Measurements from ENCODE around the gene NXPH3. TPM values are rescaled to one million over a fixed set of nuclear protein-coding genes. Genes with fewer than 3 reads are reported as not detected.

NXPH3 gene
- total and polyA plus RNA-seq, 2 donors (not counting 3 experiments of a cell fraction or from before 2014, with no cell fraction given), result 1.7 to 2.0 TPM

- BruUV-seq (replicated peaks), result no TSS peak
- intact Hi-C loops (cut with micrococcal nuclease) (no loop called here), dilution Hi-C loops (cut with MboI; ENCODE audit: extremely low pct_ligation_motif_present, low sequenced_read_pairs) (no loop called here)
- H3K4me1 ChIP-seq (ENCODE audit: control insufficient read depth, extremely low read depth, insufficient read depth, low read length), result peaks cover 20% of the 10 kb centered on the region
- H3K4me2 ChIP-seq (ENCODE audit: insufficient read depth, low read length), result no peak overlapping the region
- no peaks in the 10 kb centered on the region for H3K27me3 ChIP-seq (ENCODE audit: control insufficient read depth in 2 of 2, insufficient read depth in 2 of 2, low read length in 2 of 2)
- FAIRE-seq, result no peak
- H3K36me3 ChIP-seq (ENCODE audit: control insufficient read depth in 2 of 2, extremely low read depth in 1 of 2, insufficient read depth in 2 of 2, low read length in 2 of 2), result peaks cover 8 to 23% of the 10 kb centered on the region in 2 experiments
- H3K79me2 ChIP-seq (ENCODE audit: control insufficient read depth, insufficient read depth, low read length), result peaks cover 3% of the 10 kb centered on the region
- no peak overlapping the region for H2AFZ ChIP-seq (ENCODE audit: low read depth, low read length)
- CTCF ChIA-PET, result interaction anchor here (0.8 to 2.4 kb wide), 7 partner anchors 29 to 73 kb away, joined by 3 to 9 read pairs (median 3); no protein-coding TSS in a partner anchor
- TF ChIP-seq FOS (IDR thresholded peaks at IDR 0.05; ENCODE audit: borderline replicate concordance, insufficient read depth, low read length) (no peak), POLR2A (IDR thresholded peaks at IDR 0.05; ENCODE audit: low read depth, low read length) (no peak), POLR2AphosphoS5 (IDR thresholded peaks at IDR 0.05; ENCODE audit: insufficient read depth, low read depth, low read length) (no peak), EZH2 (IDR thresholded peaks at IDR 0.05; ENCODE audit: borderline replicate concordance, low read depth, low read length, severe bottlenecking) (no peak), MAX (IDR thresholded peaks at IDR 0.05; ENCODE audit: insufficient read depth, insufficient read length) (no peak), CTCF (IDR thresholded peaks at IDR 0.05; ENCODE audit: extremely low read depth in 1 of 2, insufficient read depth in 1 of 2, low read depth in 1 of 2, low read length in 2 of 2) (no peak), MYC (IDR thresholded peaks at IDR 0.05; ENCODE audit: low read depth, low read length) (no peak), JUN (IDR thresholded peaks at IDR 0.05; ENCODE audit: borderline replicate concordance, insufficient read depth, insufficient read length, low read depth) (no peak), GATA2 (IDR thresholded peaks at IDR 0.05; ENCODE audit: insufficient read depth, insufficient read length, low read depth, low read length) (no peak)
- H3K4me3 ChIP-seq (replicated peaks in 1 of 3; ENCODE audit: insufficient read depth in 1 of 3, low read depth in 1 of 3, low read length in 3 of 3), result no peak overlapping the region
- H3K27ac ChIP-seq (ENCODE audit: insufficient read depth, low read depth, low read length), result no peak overlapping the region
- no peaks in the 10 kb centered on the region for H3K9me3 ChIP-seq (replicated peaks; ENCODE audit: control insufficient read depth, insufficient read depth, low read length)
- no peaks in the 10 kb centered on the region for H3K9me1 ChIP-seq (replicated peaks; ENCODE audit: control insufficient read depth, extremely low read depth, insufficient read depth, low read length)
- DNase-seq (ENCODE audit: low read depth, low spot score), result no peak
- no peaks in the 10 kb centered on the region for H4K20me1 ChIP-seq (replicated peaks; ENCODE audit: control insufficient read depth, extremely low read depth, insufficient read depth, low read length)
- H3K9ac ChIP-seq (replicated peaks; ENCODE audit: extremely low read depth, insufficient read depth, low read length), result no peak overlapping the region
- POLR2A ChIA-PET, result no interaction called here
Observed at GRCh38 chr17:49618028-49618611, 42.4 kb downstream of the NXPH3 start.

All from endothelial cell of umbilical vein (primary cell).